K562 (cell line): ENCODE results near the gene SNX30. TPM values are rescaled to one million over a fixed set of nuclear protein-coding genes. Genes with fewer than 3 reads are reported as not detected.

ENCODE experiments used
- ERF ChIP-seq: fragments of 450-650 bp; formaldehyde crosslinking; IDR thresholded peaks from 2 replicates; pipeline ENCODE4 v1.4.0; 2020; ENCODE audit warnings: mild to moderate bottlenecking, mixed read lengths
- KDM4B ChIP-seq, 2 experiments: fragments of 450-650 bp in 1 of 2; sonication (generic) in 1 of 2; IDR thresholded peaks; 2 replicates each; pipeline ENCODE4 v1.6.1; 2016 to 2017; ENCODE audit warnings: borderline replicate concordance in 2 of 2, antibody characterized with exemption in 1 of 2, low read depth in 1 of 2, mild to moderate bottlenecking in 1 of 2
- KLF10 ChIP-seq: fragments of 250-450 bp; sonication (Bioruptor Pico); IDR thresholded peaks from 2 replicates; pipeline ENCODE4 v1.6.1; 2021; ENCODE audit warnings: matching md5 sums
- MYC ChIP-seq, 2 experiments: fragments of 250-450 bp in 1 of 2; sonication (Bioruptor Pico) in 1 of 2; IDR thresholded peaks; 2 replicates each; pipeline versions ENCODE4 v1.5.1 to v1.6.1; 2012 to 2021; ENCODE audit warnings: low read depth in 2 of 2, borderline replicate concordance in 1 of 2, improper control_type of control experiment in 1 of 2, low read length in 1 of 2, mild to moderate bottlenecking in 1 of 2, moderate library complexity in 1 of 2
- OTX1 ChIP-seq: fragments of 450-650 bp; formaldehyde crosslinking; IDR thresholded peaks from 2 replicates; pipeline ENCODE4 v1.4.0; 2022; ENCODE audit warnings: mild to moderate bottlenecking
- PCBP1 ChIP-seq: fragments of 200-400 bp; formaldehyde crosslinking; IDR thresholded peaks from 2 replicates; pipeline ENCODE4 v1.6.1; 2018; ENCODE audit warnings: mild to moderate bottlenecking, low read depth, low read length; ENCODE audit not compliant: poor library complexity, severe bottlenecking
- SMARCB1 ChIP-seq: IDR thresholded peaks from 2 replicates; pipeline ENCODE4 v1.6.1; 2011; ENCODE audit warnings: improper control_type of control experiment, low read depth; ENCODE audit not compliant: insufficient read length
- SNIP1 ChIP-seq: fragments of 450-650 bp; IDR thresholded peaks from 2 replicates; pipeline ENCODE4 v1.7.1; 2017; ENCODE audit warnings: low read depth, mild to moderate bottlenecking
- SREBF2 ChIP-seq: sonication (generic); formaldehyde crosslinking; IDR thresholded peaks from 2 replicates; pipeline ENCODE4 v1.4.0; 2020; ENCODE audit warnings: mild to moderate bottlenecking, missing genetic modification reagents
- ZBED1 ChIP-seq: IDR thresholded peaks from 2 replicates; pipeline ENCODE4 v1.6.1; 2014
- ZKSCAN8 ChIP-seq: fragments of 200-800 bp; sonication (Bioruptor generic); IDR thresholded peaks from 2 replicates; pipeline ENCODE4 v1.6.1; 2016; ENCODE audit warnings: missing genetic modification characterization, missing compliant biosample characterization
- ZNF239 ChIP-seq: fragments of 250-450 bp; sonication (Bioruptor Pico); IDR thresholded peaks from 2 replicates; pipeline ENCODE4 v1.4.0; 2020; ENCODE audit warnings: mild to moderate bottlenecking
- ZNF696 ChIP-seq: fragments of 250-450 bp; sonication (Bioruptor Pico); conservative IDR thresholded peaks from 2 replicates; pipeline ENCODE4 v1.4.0; 2020; ENCODE audit warnings: mild to moderate bottlenecking, moderate library complexity
- polyA plus RNA-seq, 8 experiments: library from polyadenylated mRNA; depleted of rRNA in 4 of 8; stranded (reverse) in 5 of 8; unstranded in 3 of 8; fragments of >200 nt; fragmentation: Nextera tagmentation in 2 of 8; fragmentation: Illumina TruSeq in 1 of 8; extraction: Ambion mirVana in 2 of 8; extraction: Trizol in 1 of 8; gene quantifications; 2 replicates each; pipeline versions ENCODE4 v1.2.1 to v1.2.3, GENCODE V29; 2011 to 2014; ENCODE audit warnings: inconsistent platforms in 1 of 8, missing spikeins in 1 of 8
- total RNA-seq, 7 experiments: library from RNA; depleted of rRNA in 6 of 7; stranded (reverse); fragments of >200 nt in 6 of 7; fragmentation: Illumina TruSeq in 2 of 7; extraction: Trizol in 2 of 7; gene quantifications; 2 replicates each; pipeline versions ENCODE4 v1.2.1 to v1.2.3, GENCODE V29; 2011 to 2021; ENCODE audit warnings: low replicate concordance in 1 of 7
- TF ChIP-seq, protein P1 (sequence below): sonication (generic); formaldehyde crosslinking; IDR thresholded peaks from 2 replicates; pipeline ENCODE4 v1.8.0; 2022; ENCODE audit warnings: missing genetic modification reagents, mild to moderate bottlenecking, borderline replicate concordance
- TF ChIP-seq, protein P2 (sequence below): sonication (generic); formaldehyde crosslinking; IDR thresholded peaks from 2 replicates; pipeline ENCODE4 v1.8.0; 2022; ENCODE audit warnings: missing genetic modification reagents, mild to moderate bottlenecking, moderate library complexity, borderline replicate concordance
- TF ChIP-seq, protein P3 (sequence below): conservative IDR thresholded peaks from 2 replicates; pipeline ENCODE4 v1.6.1; 2011; ENCODE audit warnings: low read depth, mild to moderate bottlenecking, low read length; ENCODE audit not compliant: control insufficient read depth
- TF ChIP-seq, protein P4 (sequence below): fragments of 200-800 bp; sonication (Bioruptor generic); IDR thresholded peaks from 2 replicates; pipeline ENCODE4 v1.6.1; 2016; ENCODE audit warnings: missing genetic modification characterization, missing compliant biosample characterization

SNX30 gene
- total and polyA plus RNA-seq, 9 of the 15 experiments (the other 6 are each of a cell fraction or from before 2014, with no cell fraction given): 0.76 to 5.9 (median 3.3) TPM

DNA sequence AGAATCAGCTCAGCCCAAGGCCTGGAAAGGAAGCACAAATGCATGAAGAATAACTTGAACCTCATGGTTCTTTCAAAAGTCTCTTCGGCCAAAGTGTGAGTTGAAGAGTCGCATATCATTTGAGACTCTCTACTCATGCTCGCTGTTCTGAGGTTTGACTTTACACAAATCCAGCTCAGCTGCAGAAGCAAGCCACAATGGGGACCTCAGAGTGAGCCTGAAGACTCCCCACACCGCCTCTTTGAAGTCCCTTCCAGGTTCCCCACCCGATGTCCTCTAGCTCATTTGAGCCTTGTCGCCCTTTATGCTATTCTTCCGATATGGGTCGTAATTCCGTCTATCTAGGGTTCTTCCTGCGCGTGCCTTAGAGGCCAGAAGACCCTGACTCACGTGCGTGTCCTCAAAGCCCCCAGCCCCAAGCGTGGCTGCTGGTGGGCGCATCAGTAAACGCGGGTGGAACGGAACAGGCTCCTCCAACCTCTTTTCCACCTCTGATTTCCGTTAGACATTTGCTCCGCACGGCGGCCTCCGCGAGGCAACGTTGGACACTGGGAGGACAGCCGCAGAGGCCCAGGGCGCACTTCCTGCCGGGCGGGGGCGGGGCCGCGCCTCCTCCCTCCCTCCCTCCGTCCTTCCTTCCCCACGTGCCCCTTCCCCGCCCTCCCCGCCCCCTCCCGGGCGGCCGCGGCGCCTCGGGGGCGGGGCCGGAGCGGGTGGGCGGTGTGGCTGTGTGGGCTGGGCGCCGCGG, at the start of gene SNX30 (continued):
- TF ChIP-seq, protein P1, sequence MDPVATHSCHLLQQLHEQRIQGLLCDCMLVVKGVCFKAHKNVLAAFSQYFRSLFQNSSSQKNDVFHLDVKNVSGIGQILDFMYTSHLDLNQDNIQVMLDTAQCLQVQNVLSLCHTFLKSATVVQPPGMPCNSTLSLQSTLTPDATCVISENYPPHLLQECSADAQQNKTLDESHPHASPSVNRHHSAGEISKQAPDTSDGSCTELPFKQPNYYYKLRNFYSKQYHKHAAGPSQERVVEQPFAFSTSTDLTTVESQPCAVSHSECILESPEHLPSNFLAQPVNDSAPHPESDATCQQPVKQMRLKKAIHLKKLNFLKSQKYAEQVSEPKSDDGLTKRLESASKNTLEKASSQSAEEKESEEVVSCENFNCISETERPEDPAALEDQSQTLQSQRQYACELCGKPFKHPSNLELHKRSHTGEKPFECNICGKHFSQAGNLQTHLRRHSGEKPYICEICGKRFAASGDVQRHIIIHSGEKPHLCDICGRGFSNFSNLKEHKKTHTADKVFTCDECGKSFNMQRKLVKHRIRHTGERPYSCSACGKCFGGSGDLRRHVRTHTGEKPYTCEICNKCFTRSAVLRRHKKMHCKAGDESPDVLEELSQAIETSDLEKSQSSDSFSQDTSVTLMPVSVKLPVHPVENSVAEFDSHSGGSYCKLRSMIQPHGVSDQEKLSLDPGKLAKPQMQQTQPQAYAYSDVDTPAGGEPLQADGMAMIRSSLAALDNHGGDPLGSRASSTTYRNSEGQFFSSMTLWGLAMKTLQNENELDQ (CRISPR knock-in tag): no peak
- TF ChIP-seq KDM4B (IDR thresholded peaks at IDR 0.05; ENCODE audit: borderline replicate concordance in 2 of 2, low read depth in 1 of 2) (peak in 1 of 2 experiments; percentile 53; a peak in 1 of 4 replicates), ZNF239 (no peak), MYC (IDR thresholded peaks at IDR 0.05; ENCODE audit: low read depth, low read length) (peak; percentile 83), MYC (CRISPR knock-in tag; IDR thresholded peaks at IDR 0.05; ENCODE audit: borderline replicate concordance, low read depth) (peak; percentile 65; the same call in 1 of the 2 replicates), KLF10 (no peak), ZNF696 (CRISPR knock-in tag) (no peak), PCBP1 (no peak), ZBED1 (0 out of 2 replicates have a peak, but pooled peaks have one; percentile 53), ZKSCAN8 (CRISPR knock-in tag) (no peak), SMARCB1 (no peak), OTX1 (CRISPR knock-in tag) (no peak), SNIP1 (no peak), ERF (no peak), SREBF2 (CRISPR knock-in tag) (no peak)
- TF ChIP-seq, protein P2, sequence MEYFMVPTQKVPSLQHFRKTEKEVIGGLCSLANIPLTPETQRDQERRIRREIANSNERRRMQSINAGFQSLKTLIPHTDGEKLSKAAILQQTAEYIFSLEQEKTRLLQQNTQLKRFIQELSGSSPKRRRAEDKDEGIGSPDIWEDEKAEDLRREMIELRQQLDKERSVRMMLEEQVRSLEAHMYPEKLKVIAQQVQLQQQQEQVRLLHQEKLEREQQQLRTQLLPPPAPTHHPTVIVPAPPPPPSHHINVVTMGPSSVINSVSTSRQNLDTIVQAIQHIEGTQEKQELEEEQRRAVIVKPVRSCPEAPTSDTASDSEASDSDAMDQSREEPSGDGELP (CRISPR knock-in tag): peak; percentile 71; the same call in 1 of the 2 replicates
- TF ChIP-seq, protein P3, sequence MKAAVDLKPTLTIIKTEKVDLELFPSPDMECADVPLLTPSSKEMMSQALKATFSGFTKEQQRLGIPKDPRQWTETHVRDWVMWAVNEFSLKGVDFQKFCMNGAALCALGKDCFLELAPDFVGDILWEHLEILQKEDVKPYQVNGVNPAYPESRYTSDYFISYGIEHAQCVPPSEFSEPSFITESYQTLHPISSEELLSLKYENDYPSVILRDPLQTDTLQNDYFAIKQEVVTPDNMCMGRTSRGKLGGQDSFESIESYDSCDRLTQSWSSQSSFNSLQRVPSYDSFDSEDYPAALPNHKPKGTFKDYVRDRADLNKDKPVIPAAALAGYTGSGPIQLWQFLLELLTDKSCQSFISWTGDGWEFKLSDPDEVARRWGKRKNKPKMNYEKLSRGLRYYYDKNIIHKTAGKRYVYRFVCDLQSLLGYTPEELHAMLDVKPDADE: peak; percentile 48; the same call in 1 of the 2 replicates
- TF ChIP-seq, protein P4, sequence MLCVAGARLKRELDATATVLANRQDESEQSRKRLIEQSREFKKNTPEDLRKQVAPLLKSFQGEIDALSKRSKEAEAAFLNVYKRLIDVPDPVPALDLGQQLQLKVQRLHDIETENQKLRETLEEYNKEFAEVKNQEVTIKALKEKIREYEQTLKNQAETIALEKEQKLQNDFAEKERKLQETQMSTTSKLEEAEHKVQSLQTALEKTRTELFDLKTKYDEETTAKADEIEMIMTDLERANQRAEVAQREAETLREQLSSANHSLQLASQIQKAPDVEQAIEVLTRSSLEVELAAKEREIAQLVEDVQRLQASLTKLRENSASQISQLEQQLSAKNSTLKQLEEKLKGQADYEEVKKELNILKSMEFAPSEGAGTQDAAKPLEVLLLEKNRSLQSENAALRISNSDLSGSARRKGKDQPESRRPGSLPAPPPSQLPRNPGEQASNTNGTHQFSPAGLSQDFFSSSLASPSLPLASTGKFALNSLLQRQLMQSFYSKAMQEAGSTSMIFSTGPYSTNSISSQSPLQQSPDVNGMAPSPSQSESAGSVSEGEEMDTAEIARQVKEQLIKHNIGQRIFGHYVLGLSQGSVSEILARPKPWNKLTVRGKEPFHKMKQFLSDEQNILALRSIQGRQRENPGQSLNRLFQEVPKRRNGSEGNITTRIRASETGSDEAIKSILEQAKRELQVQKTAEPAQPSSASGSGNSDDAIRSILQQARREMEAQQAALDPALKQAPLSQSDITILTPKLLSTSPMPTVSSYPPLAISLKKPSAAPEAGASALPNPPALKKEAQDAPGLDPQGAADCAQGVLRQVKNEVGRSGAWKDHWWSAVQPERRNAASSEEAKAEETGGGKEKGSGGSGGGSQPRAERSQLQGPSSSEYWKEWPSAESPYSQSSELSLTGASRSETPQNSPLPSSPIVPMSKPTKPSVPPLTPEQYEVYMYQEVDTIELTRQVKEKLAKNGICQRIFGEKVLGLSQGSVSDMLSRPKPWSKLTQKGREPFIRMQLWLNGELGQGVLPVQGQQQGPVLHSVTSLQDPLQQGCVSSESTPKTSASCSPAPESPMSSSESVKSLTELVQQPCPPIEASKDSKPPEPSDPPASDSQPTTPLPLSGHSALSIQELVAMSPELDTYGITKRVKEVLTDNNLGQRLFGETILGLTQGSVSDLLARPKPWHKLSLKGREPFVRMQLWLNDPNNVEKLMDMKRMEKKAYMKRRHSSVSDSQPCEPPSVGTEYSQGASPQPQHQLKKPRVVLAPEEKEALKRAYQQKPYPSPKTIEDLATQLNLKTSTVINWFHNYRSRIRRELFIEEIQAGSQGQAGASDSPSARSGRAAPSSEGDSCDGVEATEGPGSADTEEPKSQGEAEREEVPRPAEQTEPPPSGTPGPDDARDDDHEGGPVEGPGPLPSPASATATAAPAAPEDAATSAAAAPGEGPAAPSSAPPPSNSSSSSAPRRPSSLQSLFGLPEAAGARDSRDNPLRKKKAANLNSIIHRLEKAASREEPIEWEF (CRISPR knock-in tag): no peak
